GM21526 (cell line): ENCODE measurements around the gene RPS29.
"Not testable (repeated sequence)": the region's sequence is repeated elsewhere in the genome, so short reads cannot be mapped to it uniquely, and the experiment has no call there.

Experiments
- ATAC-seq: cut with Tn5 transposase; IDR thresholded peaks from one replicate; pipeline ENCODE4 v1.9.1; 2021; ENCODE audit warnings: moderate library complexity; ENCODE audit not compliant: unreplicated experiment, low FRiP score

Gene RPS29

GRCh38 chr14:49585803-49586672 lies at the start of gene RPS29:
TSS of gene RPS29 (minus strand) at chr14:49586380. CDS start at chr14:49586346, 34 bp downstream.
- peak; percentile 83 for ATAC-seq

- ATAC-seq: peak; percentile 26
Measured at GRCh38 chr14:49634547-49635334, 48.6 kb upstream of the RPS29 start, which contains the start of gene DNAAF2. TSS of gene DNAAF2 (minus strand) at chr14:49635244. CDS start at chr14:49635149, 95 bp downstream.

- peak; percentile 73 for ATAC-seq
Measured at GRCh38 chr14:49633640-49634546, 47.7 kb upstream of the RPS29 start.

GRCh38 chr14:49623941-49624839 lies 38.0 kb upstream of the RPS29 start:
- no peak for ATAC-seq

GRCh38 chr14:49623387-49623786 lies 37.2 kb upstream of the RPS29 start:
- ATAC-seq: no peak

GRCh38 chr14:49622022-49622607 lies 35.9 kb upstream of the RPS29 start:
- ATAC-seq: no peak

GRCh38 chr14:49621114-49621881 lies 35.1 kb upstream of the RPS29 start:
- ATAC-seq: peak; percentile 16

- ATAC-seq: peak; percentile 85
Measured at GRCh38 chr14:49620182-49621113, 34.3 kb upstream of the RPS29 start, which contains the start of the genes MGAT2 and RPL36AL. TSS of gene MGAT2 (plus strand) at chr14:49620799. CDS start at chr14:49621269, 470 bp downstream. TSS of gene RPL36AL (minus strand) at chr14:49620626. CDS start at chr14:49619104, 1,522 bp downstream.

GRCh38 chr14:49619730-49620129 lies 33.5 kb upstream of the RPS29 start:
- ATAC-seq: no peak

GRCh38 chr14:49619273-49619672 lies 33.1 kb upstream of the RPS29 start:
- not testable (repeated sequence) for ATAC-seq

- no peak for ATAC-seq
Measured at GRCh38 chr14:49617852-49618519, 31.8 kb upstream of the RPS29 start.

- no peak for ATAC-seq
Measured at GRCh38 chr14:49615776-49616175, 29.6 kb upstream of the RPS29 start.

- no peak for ATAC-seq
Measured at GRCh38 chr14:49614196-49614595, 28.0 kb upstream of the RPS29 start.

GRCh38 chr14:49612671-49613070 lies 26.5 kb upstream of the RPS29 start:
- no peak for ATAC-seq

- no peak for ATAC-seq
Measured at GRCh38 chr14:49612251-49612650, 26.1 kb upstream of the RPS29 start.

- no peak for ATAC-seq
Measured at GRCh38 chr14:49607583-49607982, 21.4 kb upstream of the RPS29 start.
